ENCODE results near the gene KIAA1328.

The KIAA1328 gene

DNA sequence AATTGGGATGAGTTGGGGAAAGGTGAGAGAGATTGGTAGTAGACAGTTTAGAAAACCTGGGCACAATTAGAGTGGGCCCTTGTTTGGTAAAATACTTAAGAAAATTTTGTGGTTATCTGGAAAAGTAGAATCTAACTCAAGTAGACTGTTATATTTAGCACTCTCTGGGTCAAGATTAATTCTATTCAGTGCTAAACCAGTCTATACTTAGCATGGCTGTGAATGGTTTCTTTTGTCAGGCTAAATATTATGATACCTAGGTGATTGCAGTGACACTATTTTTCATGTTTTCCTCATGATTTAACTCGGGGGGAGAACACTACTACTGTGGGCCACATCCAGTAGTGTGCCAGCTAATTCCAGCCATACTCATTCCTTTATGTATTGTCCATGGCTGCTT is 58.9 kb downstream of the KIAA1328 start:
- DNase-seq (ENCODE audit: extremely low spot score) = no peak
- CTCF ChIA-PET = no interaction called here
- POLR2A ChIA-PET = no interaction called here
- TF ChIP-seq, protein P1, sequence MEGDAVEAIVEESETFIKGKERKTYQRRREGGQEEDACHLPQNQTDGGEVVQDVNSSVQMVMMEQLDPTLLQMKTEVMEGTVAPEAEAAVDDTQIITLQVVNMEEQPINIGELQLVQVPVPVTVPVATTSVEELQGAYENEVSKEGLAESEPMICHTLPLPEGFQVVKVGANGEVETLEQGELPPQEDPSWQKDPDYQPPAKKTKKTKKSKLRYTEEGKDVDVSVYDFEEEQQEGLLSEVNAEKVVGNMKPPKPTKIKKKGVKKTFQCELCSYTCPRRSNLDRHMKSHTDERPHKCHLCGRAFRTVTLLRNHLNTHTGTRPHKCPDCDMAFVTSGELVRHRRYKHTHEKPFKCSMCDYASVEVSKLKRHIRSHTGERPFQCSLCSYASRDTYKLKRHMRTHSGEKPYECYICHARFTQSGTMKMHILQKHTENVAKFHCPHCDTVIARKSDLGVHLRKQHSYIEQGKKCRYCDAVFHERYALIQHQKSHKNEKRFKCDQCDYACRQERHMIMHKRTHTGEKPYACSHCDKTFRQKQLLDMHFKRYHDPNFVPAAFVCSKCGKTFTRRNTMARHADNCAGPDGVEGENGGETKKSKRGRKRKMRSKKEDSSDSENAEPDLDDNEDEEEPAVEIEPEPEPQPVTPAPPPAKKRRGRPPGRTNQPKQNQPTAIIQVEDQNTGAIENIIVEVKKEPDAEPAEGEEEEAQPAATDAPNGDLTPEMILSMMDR (IDR thresholded peaks at IDR 0.05; ENCODE audit: control extremely low read depth, extremely low read depth, low read depth, missing control alignments) = no peak

DNA sequence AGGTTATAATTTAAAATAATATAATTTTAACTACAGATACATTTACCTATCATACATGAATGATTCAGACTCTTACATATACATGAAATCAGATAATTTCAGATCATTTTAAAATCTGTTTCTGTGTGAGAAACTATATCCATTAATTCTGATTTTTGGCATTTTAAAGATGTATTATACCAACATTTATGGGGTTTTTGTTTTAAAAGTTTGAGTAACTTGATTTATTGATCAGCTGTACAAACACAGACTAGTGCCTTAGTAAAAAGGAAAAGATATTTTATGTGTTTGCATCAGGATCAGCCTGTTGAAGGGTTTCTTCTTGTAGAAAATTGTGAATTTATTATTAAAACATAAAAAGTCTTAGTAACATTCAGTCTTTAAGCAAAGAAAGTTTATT is 59.9 kb downstream of the KIAA1328 start:
- DNase-seq (ENCODE audit: extremely low spot score) = no peak
- TF ChIP-seq, protein P1 (IDR thresholded peaks at IDR 0.05; ENCODE audit: control extremely low read depth, extremely low read depth, low read depth, missing control alignments) = no peak
- ChIA-PET POLR2A (no interaction called here), CTCF (no interaction called here)

- ChIA-PET CTCF (no interaction called here), POLR2A (no interaction called here)
- DNase-seq (ENCODE audit: extremely low spot score) = no peak
- TF ChIP-seq, protein P1 (IDR thresholded peaks at IDR 0.05; ENCODE audit: control extremely low read depth, extremely low read depth, low read depth, missing control alignments) = no peak
Observed at GRCh38 chr18:36889321-36889720, 60.4 kb downstream of the KIAA1328 start.

DNA sequence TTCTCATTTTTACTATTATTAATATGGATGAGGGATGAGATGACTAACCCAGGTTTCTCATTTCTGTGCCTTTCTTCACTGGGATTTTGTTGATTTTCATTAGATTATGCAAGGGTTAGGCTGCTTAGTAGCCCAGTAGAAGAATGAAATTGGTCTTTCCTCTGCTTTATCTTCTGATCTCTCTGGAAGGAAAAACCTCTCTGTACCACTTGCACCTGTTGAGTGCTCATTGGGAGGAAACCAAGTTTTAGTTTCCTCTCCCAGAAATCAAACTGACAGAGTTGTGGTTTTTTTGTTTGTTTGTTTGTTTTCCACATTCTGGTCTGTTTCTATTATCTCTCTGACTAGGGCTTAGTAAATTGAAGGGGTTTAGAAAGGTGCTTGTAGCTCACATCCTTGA is 60.8 kb downstream of the KIAA1328 start:
- ChIA-PET POLR2A (no interaction called here), CTCF (no interaction called here)
- TF ChIP-seq, protein P1 (IDR thresholded peaks at IDR 0.05; ENCODE audit: control extremely low read depth, extremely low read depth, low read depth, missing control alignments) = no peak
- DNase-seq (ENCODE audit: extremely low spot score) = no peak

GRCh38 chr18:36890598-36890997 is 61.7 kb downstream of the KIAA1328 start:
- TF ChIP-seq, protein P1 (IDR thresholded peaks at IDR 0.05; ENCODE audit: control extremely low read depth, extremely low read depth, low read depth, missing control alignments) = no peak

GRCh38 chr18:36893227-36893626 is 64.3 kb downstream of the KIAA1328 start:
- CTCF ChIA-PET = no interaction called here
- POLR2A ChIA-PET = no interaction called here
- no peak for DNase-seq (ENCODE audit: extremely low spot score)
- TF ChIP-seq, protein P1 (IDR thresholded peaks at IDR 0.05; ENCODE audit: control extremely low read depth, extremely low read depth, low read depth, missing control alignments) = no peak

More at GRCh38 chr18:36890598-36890997, 61.7 kb downstream of the KIAA1328 start:
- DNase-seq (ENCODE audit: extremely low spot score) = no peak
- POLR2A ChIA-PET = no interaction called here
- CTCF ChIA-PET = no interaction called here

DNA sequence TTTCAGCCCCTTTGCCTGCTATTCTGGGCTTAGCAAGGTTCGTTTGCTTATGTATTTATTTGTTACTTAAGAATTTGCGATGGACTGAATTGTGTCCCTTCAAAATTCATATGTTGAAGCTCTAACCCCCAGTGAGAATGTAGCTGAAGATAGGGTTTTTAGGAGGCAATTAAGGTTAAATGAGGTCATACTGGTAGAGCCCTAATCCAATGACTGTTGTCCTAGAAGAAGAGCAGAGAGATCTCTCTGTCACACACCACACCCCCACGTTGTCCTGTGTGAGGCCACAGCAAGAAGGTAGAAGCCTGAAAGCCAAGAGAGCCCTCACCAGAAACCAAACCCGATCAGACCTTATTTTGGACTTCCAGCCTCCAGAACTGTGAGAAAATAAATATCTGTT is 66.7 kb downstream of the KIAA1328 start:
- no peak for DNase-seq (ENCODE audit: extremely low spot score)
- ChIA-PET CTCF (interaction anchor here (1.2 to 1.9 kb wide), 3 partner anchors 10 to 43 kb away, joined by 3 to 5 read pairs (median 4); no protein-coding TSS in a partner anchor), POLR2A (no interaction called here)
- TF ChIP-seq, protein P1 (IDR thresholded peaks at IDR 0.05; ENCODE audit: control extremely low read depth, extremely low read depth, low read depth, missing control alignments) = no peak

Measured in GM10248 (cell line).